HepG2 (cell line): Measurements from ENCODE around the gene SMLR1. TPM values are rescaled to one million over a fixed set of nuclear protein-coding genes. Genes with fewer than 3 reads are reported as not detected.
A peak's percentile ranks its signal among the peaks of the same experiment; 100 is the strongest.

ENCODE experiments used
- BHLHE40 ChIP-seq: IDR thresholded peaks from 2 replicates; pipeline ENCODE4 v1.6.1; 2011; ENCODE audit warnings: low read length, improper control_type of control experiment
- CBX1 ChIP-seq: IDR thresholded peaks from one replicate; pipeline ENCODE4 v1.6.1; 2016; ENCODE audit warnings: antibody characterized with exemption, low read depth
- ERF ChIP-seq: IDR thresholded peaks from 2 replicates; pipeline ENCODE4 v1.6.1; 2018; ENCODE audit warnings: missing biosample characterization, missing genetic modification reagents
- FOXA1 ChIP-seq, 2 experiments: fragments of 450-650 bp in 1 of 2; sonication (generic) in 1 of 2; formaldehyde crosslinking in 1 of 2; IDR thresholded peaks; 2 replicates each; pipeline versions ENCODE4 v1.4.0 to v1.6.1; 2016 to 2020; ENCODE audit warnings: missing genetic modification reagents in 1 of 2
- FOXK2 ChIP-seq: fragments of 450-650 bp; IDR thresholded peaks from 2 replicates; pipeline ENCODE4 v1.6.1; 2016
- GABPA ChIP-seq, 2 experiments: IDR thresholded peaks; 2 replicates each; pipeline ENCODE4 v1.6.1; 2011 to 2016; ENCODE audit warnings: low read depth in 2 of 2, low read length in 1 of 2, missing biosample characterization in 1 of 2, missing genetic modification characterization in 1 of 2
- HMG20A ChIP-seq: IDR thresholded peaks from 2 replicates; pipeline ENCODE4 v1.6.1; 2016; ENCODE audit warnings: borderline replicate concordance
- HNF4A ChIP-seq: sonication (generic); formaldehyde crosslinking; IDR thresholded peaks from 2 replicates; pipeline ENCODE4 v1.4.0; 2020; ENCODE audit warnings: missing genetic modification reagents
- HNRNPH1 ChIP-seq: fragments of 200-400 bp; formaldehyde crosslinking; optimal IDR thresholded peaks from 2 replicates; pipeline ENCODE3; 2017; ENCODE audit warnings: mild to moderate bottlenecking, low read depth, low read length
- KAT7 ChIP-seq: IDR thresholded peaks from 2 replicates; pipeline ENCODE4 v1.6.1; 2018; ENCODE audit warnings: borderline replicate concordance, missing compliant biosample characterization
- KDM6A ChIP-seq: IDR thresholded peaks from 2 replicates; pipeline ENCODE4 v1.6.1; 2016; ENCODE audit warnings: low read depth
- MTF2 ChIP-seq: sonication (generic); formaldehyde crosslinking; IDR thresholded peaks from 2 replicates; pipeline ENCODE4 v1.5.0; 2020; ENCODE audit warnings: missing genetic modification reagents, borderline replicate concordance
- NCOR1 ChIP-seq: fragments of 200-600 bp; sonication (generic); IDR thresholded peaks from 2 replicates; pipeline ENCODE4 v1.7.0; 2017; ENCODE audit warnings: antibody characterized with exemption, low read length, borderline replicate concordance
- NFE2L2 ChIP-seq: fragments of 150-350 bp; IDR thresholded peaks from 2 replicates; pipeline ENCODE4 v1.6.1; 2014; ENCODE audit warnings: low read length
- PAWR ChIP-seq: sonication (generic); formaldehyde crosslinking; IDR thresholded peaks from 2 replicates; pipeline ENCODE4 v1.4.0; 2020; ENCODE audit warnings: missing genetic modification reagents, mild to moderate bottlenecking, borderline replicate concordance
- RFXANK ChIP-seq: IDR thresholded peaks from 2 replicates; pipeline ENCODE4 v1.6.1; 2016
- SSRP1 ChIP-seq: IDR thresholded peaks from 2 replicates; pipeline ENCODE4 v1.6.1; 2016; ENCODE audit warnings: control low read depth
- YEATS2 ChIP-seq: sonication (generic); formaldehyde crosslinking; IDR thresholded peaks from 2 replicates; pipeline ENCODE4 v1.4.0; 2020; ENCODE audit warnings: missing genetic modification reagents, borderline replicate concordance
- ZNF335 ChIP-seq: sonication (generic); formaldehyde crosslinking; IDR thresholded peaks from 2 replicates; pipeline ENCODE4 v1.4.0; 2020; ENCODE audit warnings: missing genetic modification reagents
- polyA plus RNA-seq, 8 experiments: library from polyadenylated mRNA; depleted of rRNA in 3 of 8; stranded (reverse) in 7 of 8; unstranded in 1 of 8; fragments of >200 nt; fragmentation: Illumina TruSeq in 4 of 8; extraction: Trizol in 4 of 8; gene quantifications; 2 replicates each; pipeline versions ENCODE4 v1.2.1 to v1.2.3, GENCODE V29; 2011 to 2016; ENCODE audit warnings: low read depth in 4 of 8, missing spikeins in 1 of 8, mixed read lengths in 1 of 8; ENCODE audit not compliant: insufficient read depth in 1 of 8
- total RNA-seq, 5 experiments: library from RNA; depleted of rRNA; stranded (reverse); fragments of >200 nt; fragmentation: Illumina TruSeq; extraction: Trizol; gene quantifications; 2 replicates each; pipeline ENCODE4 v1.2.3, GENCODE V29; 2016; ENCODE audit warnings: low read depth in 1 of 5
- TF ChIP-seq, protein P1 (sequence below): sonication (generic); formaldehyde crosslinking; IDR thresholded peaks from 2 replicates; pipeline ENCODE4 v1.5.1; 2020; ENCODE audit warnings: mild to moderate bottlenecking, moderate library complexity, missing genetic modification reagents
- TF ChIP-seq, protein P2 (sequence below): sonication (generic); formaldehyde crosslinking; IDR thresholded peaks from 2 replicates; pipeline ENCODE4 v1.4.0; 2020; ENCODE audit warnings: missing genetic modification reagents
- TF ChIP-seq, protein P3 (sequence below): sonication (generic); IDR thresholded peaks from 2 replicates; pipeline ENCODE4 v1.6.1; 2016; ENCODE audit warnings: low read depth, borderline replicate concordance
- TF ChIP-seq, protein P4 (sequence below): sonication (generic); formaldehyde crosslinking; IDR thresholded peaks from 2 replicates; pipeline ENCODE4 v1.5.1; 2020; ENCODE audit warnings: mild to moderate bottlenecking, missing genetic modification reagents, borderline replicate concordance

The SMLR1 gene
- total and polyA plus RNA-seq, 2 of the 13 experiments (the other 11 are each of a cell fraction or from before 2014, with no cell fraction given): 41.8 to 104 TPM

DNA sequence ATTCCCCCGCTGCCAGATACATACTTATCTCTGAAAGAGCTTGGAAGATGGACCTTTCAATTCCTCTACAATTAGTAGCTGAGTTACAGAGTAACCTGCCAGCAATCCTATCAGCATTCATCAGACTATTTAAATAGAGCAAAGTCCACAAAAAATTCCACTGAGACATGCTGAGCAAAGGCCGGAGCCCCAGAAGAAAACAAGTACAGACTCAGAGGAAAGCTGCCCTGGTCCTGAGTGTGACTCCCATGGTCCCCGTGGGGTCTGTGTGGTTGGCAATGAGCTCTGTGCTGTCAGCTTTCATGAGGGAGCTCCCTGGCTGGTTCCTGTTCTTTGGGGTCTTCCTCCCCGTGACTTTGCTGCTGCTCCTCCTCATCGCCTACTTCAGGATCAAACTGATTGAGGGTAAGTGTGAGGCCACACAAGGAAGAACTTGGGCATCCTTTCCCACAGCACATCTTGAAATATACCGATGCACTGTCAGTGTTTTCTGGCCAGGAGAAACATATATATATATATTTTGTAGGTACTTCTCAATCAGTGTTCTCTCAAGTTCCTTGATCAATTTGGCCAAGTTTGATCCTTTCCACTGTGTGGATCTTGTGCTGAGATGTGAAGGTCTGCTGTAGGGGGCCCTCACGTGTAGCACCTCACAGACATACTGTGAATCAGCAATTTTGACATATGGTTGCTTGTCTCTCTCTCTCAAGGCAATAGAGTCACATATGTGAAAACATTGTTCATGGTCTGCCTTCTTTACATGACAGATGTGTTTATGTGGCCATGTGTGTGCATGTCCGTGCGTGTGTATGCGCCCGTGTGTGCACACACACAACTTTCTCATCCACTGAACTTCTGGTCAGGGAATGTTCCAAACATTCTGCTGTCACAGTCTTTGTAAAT, at the start of gene SMLR1 (continued):
- TF ChIP-seq, protein P1, sequence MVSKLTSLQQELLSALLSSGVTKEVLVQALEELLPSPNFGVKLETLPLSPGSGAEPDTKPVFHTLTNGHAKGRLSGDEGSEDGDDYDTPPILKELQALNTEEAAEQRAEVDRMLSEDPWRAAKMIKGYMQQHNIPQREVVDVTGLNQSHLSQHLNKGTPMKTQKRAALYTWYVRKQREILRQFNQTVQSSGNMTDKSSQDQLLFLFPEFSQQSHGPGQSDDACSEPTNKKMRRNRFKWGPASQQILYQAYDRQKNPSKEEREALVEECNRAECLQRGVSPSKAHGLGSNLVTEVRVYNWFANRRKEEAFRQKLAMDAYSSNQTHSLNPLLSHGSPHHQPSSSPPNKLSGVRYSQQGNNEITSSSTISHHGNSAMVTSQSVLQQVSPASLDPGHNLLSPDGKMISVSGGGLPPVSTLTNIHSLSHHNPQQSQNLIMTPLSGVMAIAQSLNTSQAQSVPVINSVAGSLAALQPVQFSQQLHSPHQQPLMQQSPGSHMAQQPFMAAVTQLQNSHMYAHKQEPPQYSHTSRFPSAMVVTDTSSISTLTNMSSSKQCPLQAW (CRISPR knock-in tag): peak; percentile 57
- TF ChIP-seq FOXA1 (IDR thresholded peaks at IDR 0.05) (no peak), FOXA1 (CRISPR knock-in tag; IDR thresholded peaks at IDR 0.05) (peak; percentile 37; the same call in 1 of the 2 replicates), PAWR (CRISPR knock-in tag) (no peak), HMG20A (CRISPR knock-in tag) (peak; percentile 84; the same call in 1 of the 2 replicates), NCOR1 (peak; percentile 93), RFXANK (CRISPR knock-in tag) (no peak), KDM6A (CRISPR knock-in tag) (peak; percentile 61; the same call in 1 of the 2 replicates), HNF4A (CRISPR knock-in tag) (peak; percentile 97), KAT7 (CRISPR knock-in tag) (peak; percentile 87; the same call in 1 of the 2 replicates), MTF2 (CRISPR knock-in tag) (no peak), CBX1 (peak; percentile 94), FOXK2 (peak; percentile 77), NFE2L2 (peak; percentile 86), SSRP1 (CRISPR knock-in tag) (no peak; the same call in 1 of the 2 replicates), GABPA (IDR thresholded peaks at IDR 0.05; ENCODE audit: low read depth, low read length) (no peak), GABPA (CRISPR knock-in tag; IDR thresholded peaks at IDR 0.05; ENCODE audit: low read depth) (no peak), BHLHE40 (peak; percentile 73), ZNF335 (CRISPR knock-in tag) (no peak), ERF (CRISPR knock-in tag) (0 out of 2 replicates have a peak, but pooled peaks have one; percentile 29), YEATS2 (no peak; the same call in 1 of the 2 replicates), HNRNPH1 (no peak)
- TF ChIP-seq, protein P2, sequence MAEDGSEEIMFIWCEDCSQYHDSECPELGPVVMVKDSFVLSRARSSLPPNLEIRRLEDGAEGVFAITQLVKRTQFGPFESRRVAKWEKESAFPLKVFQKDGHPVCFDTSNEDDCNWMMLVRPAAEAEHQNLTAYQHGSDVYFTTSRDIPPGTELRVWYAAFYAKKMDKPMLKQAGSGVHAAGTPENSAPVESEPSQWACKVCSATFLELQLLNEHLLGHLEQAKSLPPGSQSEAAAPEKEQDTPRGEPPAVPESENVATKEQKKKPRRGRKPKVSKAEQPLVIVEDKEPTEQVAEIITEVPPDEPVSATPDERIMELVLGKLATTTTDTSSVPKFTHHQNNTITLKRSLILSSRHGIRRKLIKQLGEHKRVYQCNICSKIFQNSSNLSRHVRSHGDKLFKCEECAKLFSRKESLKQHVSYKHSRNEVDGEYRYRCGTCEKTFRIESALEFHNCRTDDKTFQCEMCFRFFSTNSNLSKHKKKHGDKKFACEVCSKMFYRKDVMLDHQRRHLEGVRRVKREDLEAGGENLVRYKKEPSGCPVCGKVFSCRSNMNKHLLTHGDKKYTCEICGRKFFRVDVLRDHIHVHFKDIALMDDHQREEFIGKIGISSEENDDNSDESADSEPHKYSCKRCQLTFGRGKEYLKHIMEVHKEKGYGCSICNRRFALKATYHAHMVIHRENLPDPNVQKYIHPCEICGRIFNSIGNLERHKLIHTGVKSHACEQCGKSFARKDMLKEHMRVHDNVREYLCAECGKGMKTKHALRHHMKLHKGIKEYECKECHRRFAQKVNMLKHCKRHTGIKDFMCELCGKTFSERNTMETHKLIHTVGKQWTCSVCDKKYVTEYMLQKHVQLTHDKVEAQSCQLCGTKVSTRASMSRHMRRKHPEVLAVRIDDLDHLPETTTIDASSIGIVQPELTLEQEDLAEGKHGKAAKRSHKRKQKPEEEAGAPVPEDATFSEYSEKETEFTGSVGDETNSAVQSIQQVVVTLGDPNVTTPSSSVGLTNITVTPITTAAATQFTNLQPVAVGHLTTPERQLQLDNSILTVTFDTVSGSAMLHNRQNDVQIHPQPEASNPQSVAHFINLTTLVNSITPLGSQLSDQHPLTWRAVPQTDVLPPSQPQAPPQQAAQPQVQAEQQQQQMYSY (CRISPR knock-in tag): peak; percentile 15; the same call in 1 of the 2 replicates
- TF ChIP-seq, protein P3, sequence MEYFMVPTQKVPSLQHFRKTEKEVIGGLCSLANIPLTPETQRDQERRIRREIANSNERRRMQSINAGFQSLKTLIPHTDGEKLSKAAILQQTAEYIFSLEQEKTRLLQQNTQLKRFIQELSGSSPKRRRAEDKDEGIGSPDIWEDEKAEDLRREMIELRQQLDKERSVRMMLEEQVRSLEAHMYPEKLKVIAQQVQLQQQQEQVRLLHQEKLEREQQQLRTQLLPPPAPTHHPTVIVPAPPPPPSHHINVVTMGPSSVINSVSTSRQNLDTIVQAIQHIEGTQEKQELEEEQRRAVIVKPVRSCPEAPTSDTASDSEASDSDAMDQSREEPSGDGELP: peak; percentile 68; the same call in 1 of the 2 replicates
- TF ChIP-seq, protein P4, sequence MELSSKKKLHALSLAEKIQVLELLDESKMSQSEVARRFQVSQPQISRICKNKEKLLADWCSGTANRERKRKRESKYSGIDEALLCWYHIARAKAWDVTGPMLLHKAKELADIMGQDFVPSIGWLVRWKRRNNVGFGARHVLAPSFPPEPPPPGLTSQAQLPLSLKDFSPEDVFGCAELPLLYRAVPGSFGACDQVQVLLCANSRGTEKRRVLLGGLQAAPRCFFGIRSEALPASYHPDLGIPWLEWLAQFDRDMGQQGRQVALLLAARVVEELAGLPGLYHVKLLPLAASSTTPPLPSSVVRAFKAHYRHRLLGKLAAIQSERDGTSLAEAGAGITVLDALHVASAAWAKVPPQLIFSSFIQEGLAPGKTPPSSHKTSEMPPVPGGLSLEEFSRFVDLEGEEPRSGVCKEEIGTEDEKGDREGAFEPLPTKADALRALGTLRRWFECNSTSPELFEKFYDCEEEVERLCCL: no peak
